Measurements from ENCODE around the gene GRIP1. TPM values are rescaled to one million over a fixed set of nuclear protein-coding genes. Genes with fewer than 3 reads are reported as not detected.

Gene GRIP1
- total RNA-seq, 1 experiment from 2014 or later: 22.5 TPM

GRCh38 chr12:66714709-66715108 is 35.8 kb upstream of the GRIP1 start:
- no peak for DNase-seq (ENCODE audit: low spot score)

More at GRCh38 chr12:66714709-66715108, 35.8 kb upstream of the GRIP1 start:
- Mint-ChIP-seq H3K27ac (no peak overlapping the region), H3K36me3 (no peaks in the 10 kb centered on the region), H3K27me3 (ENCODE audit: low read depth) (no peaks in the 10 kb centered on the region), H3K4me3 (no peak overlapping the region), H3K9me3 (peaks cover 8% of the 10 kb centered on the region), H3K4me1 (0 out of 2 replicates have a peak, but pooled peaks cover 2% of the 10 kb centered on the region)
- TF ChIP-seq HMGXB4 (CRISPR knock-in tag; IDR thresholded peaks at IDR 0.05) (no peak), FOXK1 (CRISPR knock-in tag; IDR thresholded peaks at IDR 0.05) (no peak), CTCF (IDR thresholded peaks at IDR 0.05) (no peak), ZNF281 (CRISPR knock-in tag; IDR thresholded peaks at IDR 0.05) (no peak), E2F5 (CRISPR knock-in tag; IDR thresholded peaks at IDR 0.05) (no peak), ATF3 (CRISPR knock-in tag; conservative IDR thresholded peaks at IDR 0.05) (no peak), CBFB (CRISPR knock-in tag; IDR thresholded peaks at IDR 0.05; ENCODE audit: low read depth) (no peak), SMAD4 (CRISPR knock-in tag; IDR thresholded peaks at IDR 0.05) (no peak), MLX (CRISPR knock-in tag; IDR thresholded peaks at IDR 0.05) (no peak), ZNF396 (CRISPR knock-in tag; IDR thresholded peaks at IDR 0.05; ENCODE audit: borderline replicate concordance) (no peak), RORB (CRISPR knock-in tag; IDR thresholded peaks at IDR 0.05) (no peak), GTF2I (CRISPR knock-in tag; conservative IDR thresholded peaks at IDR 0.05) (no peak), STAT6 (CRISPR knock-in tag; conservative IDR thresholded peaks at IDR 0.05; ENCODE audit: low read depth) (no peak)
- POLR2A ChIA-PET: no interaction called here
- no peak for ATAC-seq
- CTCF ChIA-PET: no interaction called here

All from WTC11 (cell line).